Duodenal mucosa (tissue), 2 donors: ENCODE data around the gene DTD1.

Experiments used
- H3K27ac ChIP-seq: one replicate; pipeline ENCODE4 v1.7.0; 2013; ENCODE audit warnings: low read depth, low read length
- H3K27me3 ChIP-seq, 2 donors: one replicate each; pipeline ENCODE4 v1.7.0; 2013; ENCODE audit warnings: low read length in 2 of 2, control low read depth in 1 of 2; ENCODE audit not compliant: insufficient read depth in 2 of 2, control insufficient read depth in 1 of 2
- H3K36me3 ChIP-seq, 2 donors: one replicate each; pipeline ENCODE4 v1.7.0; 2013; ENCODE audit warnings: low read length in 2 of 2, control low read depth in 1 of 2; ENCODE audit not compliant: insufficient read depth in 2 of 2, control insufficient read depth in 1 of 2
- H3K4me1 ChIP-seq, 2 donors: one replicate each; pipeline ENCODE4 v1.7.0; 2013; ENCODE audit warnings: low read length in 2 of 2, control low read depth in 1 of 2; ENCODE audit not compliant: insufficient read depth in 2 of 2, control insufficient read depth in 1 of 2
- H3K4me3 ChIP-seq, 2 donors: one replicate each; pipeline ENCODE4 v1.7.0; 2013; ENCODE audit warnings: low read length in 2 of 2, low read depth in 1 of 2
- H3K9ac ChIP-seq, 2 donors: one replicate each; pipeline ENCODE4 v1.7.0; 2013; ENCODE audit warnings: low read length in 2 of 2, low read depth in 1 of 2
- H3K9me3 ChIP-seq, 2 donors: one replicate each; pipeline ENCODE4 v1.7.0; 2013; ENCODE audit warnings: low read length in 2 of 2, control low read depth in 1 of 2; ENCODE audit not compliant: control insufficient read depth in 1 of 2

The DTD1 gene

GRCh38 chr20:18611492-18611891 is 23.6 kb downstream of the DTD1 start:
- H3K36me3 ChIP-seq = no peaks in the 10 kb centered on the region
- H3K9me3 ChIP-seq = no peaks in the 10 kb centered on the region
- no peaks in the 10 kb centered on the region for H3K4me1 ChIP-seq
- no peak overlapping the region for H3K27ac ChIP-seq
- no peak overlapping the region for H3K4me3 ChIP-seq
- no peak overlapping the region for H3K9ac ChIP-seq
- H3K27me3 ChIP-seq = no peaks in the 10 kb centered on the region

- no peaks in the 10 kb centered on the region for H3K27me3 ChIP-seq
- no peak overlapping the region for H3K9ac ChIP-seq
- H3K27ac ChIP-seq = no peak overlapping the region
- no peak overlapping the region for H3K4me3 ChIP-seq
- H3K4me1 ChIP-seq = no peaks in the 10 kb centered on the region
- no peaks in the 10 kb centered on the region for H3K9me3 ChIP-seq
- H3K36me3 ChIP-seq = no peaks in the 10 kb centered on the region
Measured at GRCh38 chr20:18613553-18613952, 25.7 kb downstream of the DTD1 start.

DNA sequence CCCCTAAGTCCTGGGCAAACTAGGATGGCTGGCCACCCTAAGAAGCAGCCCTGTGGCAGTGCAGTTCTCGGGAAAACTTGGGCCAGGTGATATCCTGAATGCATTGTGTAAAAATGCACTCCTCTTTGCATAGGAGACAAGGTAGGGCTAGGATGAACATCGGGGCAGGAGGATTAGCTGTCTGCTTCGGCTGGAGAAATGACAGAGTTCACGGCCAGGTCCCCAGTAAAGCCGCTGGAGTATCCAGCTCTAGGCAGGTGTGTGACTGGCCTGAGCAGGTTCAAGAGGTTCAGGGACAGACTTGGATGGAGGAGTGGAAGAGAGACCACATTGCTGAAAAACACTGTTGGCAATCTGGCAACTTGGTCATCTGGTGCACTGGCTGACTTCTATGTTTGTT is 26.4 kb downstream of the DTD1 start:
- H3K4me1 ChIP-seq = no peaks in the 10 kb centered on the region
- H3K9me3 ChIP-seq = no peaks in the 10 kb centered on the region
- no peak overlapping the region for H3K27ac ChIP-seq
- no peaks in the 10 kb centered on the region for H3K27me3 ChIP-seq
- H3K4me3 ChIP-seq = no peak overlapping the region
- no peak overlapping the region for H3K9ac ChIP-seq
- no peaks in the 10 kb centered on the region for H3K36me3 ChIP-seq

DNA sequence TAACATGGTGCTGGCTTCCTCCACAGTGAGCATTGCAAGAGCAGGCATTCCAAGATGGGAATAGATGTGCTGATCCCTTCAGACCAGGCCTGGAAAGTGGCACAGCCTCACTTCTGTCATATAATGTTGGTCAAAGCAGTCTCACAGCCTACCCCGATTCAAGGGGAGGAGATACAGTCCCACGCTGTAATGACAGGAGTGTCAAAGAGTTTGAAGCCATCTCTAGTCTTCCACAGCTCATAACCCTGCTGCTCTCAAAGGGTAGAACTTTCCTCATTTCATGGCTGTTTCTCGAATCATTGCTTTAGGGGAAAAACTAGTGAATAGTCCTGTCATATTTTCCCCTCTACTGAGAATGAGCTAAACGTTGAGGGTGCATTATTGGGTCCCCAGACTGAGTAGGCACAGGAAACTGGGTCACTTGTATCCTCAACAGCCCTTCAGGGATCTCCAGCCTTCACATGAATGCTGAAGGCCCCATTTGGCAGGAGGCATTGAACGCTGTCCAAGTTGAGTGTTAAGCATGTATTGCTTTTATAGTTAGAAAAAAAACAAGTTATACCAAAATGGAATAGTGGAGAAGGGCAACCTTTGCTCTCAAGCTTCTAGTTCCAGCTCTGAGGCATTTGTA is 27.3 kb downstream of the DTD1 start:
- H3K4me1 ChIP-seq = no peaks in the 10 kb centered on the region
- H3K27me3 ChIP-seq = no peaks in the 10 kb centered on the region
- no peak overlapping the region for H3K4me3 ChIP-seq
- no peak overlapping the region for H3K27ac ChIP-seq
- no peaks in the 10 kb centered on the region for H3K36me3 ChIP-seq
- no peak overlapping the region for H3K9ac ChIP-seq
- no peaks in the 10 kb centered on the region for H3K9me3 ChIP-seq

DNA sequence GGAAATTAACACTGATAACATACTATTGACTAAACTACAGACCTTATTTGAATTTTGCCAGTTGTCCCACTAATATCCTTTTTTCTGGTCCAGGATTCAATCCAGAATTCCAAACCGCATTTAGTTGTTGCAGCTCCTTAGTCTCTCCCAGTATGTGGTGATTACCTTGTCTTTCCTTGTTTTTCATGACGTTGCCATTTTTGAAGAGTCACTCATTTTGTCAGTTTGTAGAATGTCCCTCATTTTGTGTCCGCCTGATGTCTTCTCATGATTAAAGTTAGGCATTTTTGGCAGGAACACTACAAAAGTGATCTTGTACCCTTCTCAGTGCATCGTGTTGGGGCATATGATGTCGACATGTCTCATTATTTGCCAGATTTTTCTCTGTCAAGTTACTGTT is 33.1 kb downstream of the DTD1 start:
- no peak overlapping the region for H3K27ac ChIP-seq
- H3K4me3 ChIP-seq = no peak overlapping the region
- H3K36me3 ChIP-seq = no peaks in the 10 kb centered on the region
- H3K9me3 ChIP-seq = no peaks in the 10 kb centered on the region
- H3K4me1 ChIP-seq = no peaks in the 10 kb centered on the region
- no peak overlapping the region for H3K9ac ChIP-seq
- H3K27me3 ChIP-seq = no peaks in the 10 kb centered on the region

DNA sequence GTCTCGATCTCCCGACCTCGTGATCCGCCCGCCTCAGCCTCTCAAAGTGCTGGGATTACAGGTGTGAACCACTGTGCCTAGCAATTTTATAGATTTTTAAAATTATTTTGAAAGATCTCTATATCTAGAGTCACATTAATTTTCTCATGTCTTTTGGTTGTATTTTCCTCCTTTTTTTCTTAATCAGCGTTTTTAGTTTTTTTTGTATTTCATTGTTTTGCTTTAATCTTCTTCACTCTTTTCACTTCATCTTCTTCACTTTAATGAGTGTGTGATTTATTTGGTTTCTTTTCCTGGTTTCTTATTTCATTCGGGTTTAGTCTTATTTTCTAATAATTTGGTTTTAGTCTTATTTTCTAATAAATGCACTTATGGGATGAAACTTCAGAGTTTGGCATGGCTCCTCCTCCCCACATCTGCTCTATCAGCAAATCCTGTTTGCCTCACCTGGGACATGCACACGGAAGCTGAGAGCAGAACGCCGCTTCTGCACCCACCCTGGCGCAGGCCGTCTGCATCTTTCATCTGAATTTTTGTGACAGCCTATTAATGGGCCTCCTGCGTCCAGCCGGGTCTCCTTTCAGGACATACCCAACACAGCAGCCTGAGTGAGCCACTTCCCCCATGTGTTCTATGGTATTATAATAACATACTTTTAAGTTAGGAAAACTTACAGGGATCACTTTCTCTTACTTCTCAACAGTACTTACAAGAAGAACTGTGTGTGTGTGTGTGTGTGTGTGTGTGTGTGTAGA is 35.5 kb downstream of the DTD1 start:
- no peak overlapping the region for H3K9ac ChIP-seq
- H3K4me3 ChIP-seq = no peak overlapping the region
- no peaks in the 10 kb centered on the region for H3K36me3 ChIP-seq
- no peaks in the 10 kb centered on the region for H3K27me3 ChIP-seq
- no peaks in the 10 kb centered on the region for H3K4me1 ChIP-seq
- no peak overlapping the region for H3K27ac ChIP-seq
- H3K9me3 ChIP-seq = no peaks in the 10 kb centered on the region

GRCh38 chr20:18624948-18625347 is 37.1 kb downstream of the DTD1 start:
- Histone ChIP-seq H3K27ac (no peak overlapping the region), H3K27me3 (no peaks in the 10 kb centered on the region), H3K4me3 (no peak overlapping the region), H3K36me3 (no peaks in the 10 kb centered on the region), H3K9me3 (no peaks in the 10 kb centered on the region), H3K4me1 (no peaks in the 10 kb centered on the region), H3K9ac (no peak overlapping the region)

DNA sequence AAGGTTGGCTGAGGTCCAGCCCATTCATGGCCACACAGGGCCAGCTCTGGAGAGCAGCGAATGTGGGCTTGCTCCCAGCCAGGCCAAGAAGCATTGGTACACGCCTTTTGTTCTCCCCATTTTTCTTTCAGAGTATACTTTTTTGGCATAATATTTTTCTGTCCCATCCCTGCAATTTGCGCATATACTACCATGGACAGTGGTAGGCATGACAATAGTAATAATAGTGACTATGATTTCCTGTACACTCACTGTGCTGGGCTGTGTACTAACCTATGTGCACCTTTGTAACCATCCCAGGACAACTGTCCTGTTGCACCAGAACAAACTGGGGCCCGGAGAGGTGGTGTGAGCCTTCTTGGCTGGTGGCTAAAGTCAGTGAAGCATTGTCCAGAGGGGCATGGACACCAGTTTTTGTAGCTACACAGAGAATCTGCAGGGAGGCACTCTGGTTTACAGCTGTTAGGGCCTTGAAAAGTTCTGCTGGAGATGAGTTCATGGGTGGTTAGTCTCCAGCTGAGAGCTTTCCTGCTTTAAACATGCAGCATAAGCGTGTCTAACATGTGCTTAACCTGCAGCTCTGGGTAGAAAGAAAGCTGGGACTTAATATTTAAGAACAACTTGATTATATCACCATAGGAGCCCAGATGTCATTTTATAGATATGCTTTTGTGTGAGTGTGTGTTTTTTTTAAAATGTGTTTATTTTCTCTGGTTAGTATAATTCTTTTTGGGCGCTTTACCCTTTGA is 38.2 kb downstream of the DTD1 start:
- H3K9ac ChIP-seq = no peak overlapping the region
- no peaks in the 10 kb centered on the region for H3K36me3 ChIP-seq
- no peak overlapping the region for H3K27ac ChIP-seq
- no peaks in the 10 kb centered on the region for H3K9me3 ChIP-seq
- no peaks in the 10 kb centered on the region for H3K27me3 ChIP-seq
- no peaks in the 10 kb centered on the region for H3K4me1 ChIP-seq
- no peak overlapping the region for H3K4me3 ChIP-seq

DNA sequence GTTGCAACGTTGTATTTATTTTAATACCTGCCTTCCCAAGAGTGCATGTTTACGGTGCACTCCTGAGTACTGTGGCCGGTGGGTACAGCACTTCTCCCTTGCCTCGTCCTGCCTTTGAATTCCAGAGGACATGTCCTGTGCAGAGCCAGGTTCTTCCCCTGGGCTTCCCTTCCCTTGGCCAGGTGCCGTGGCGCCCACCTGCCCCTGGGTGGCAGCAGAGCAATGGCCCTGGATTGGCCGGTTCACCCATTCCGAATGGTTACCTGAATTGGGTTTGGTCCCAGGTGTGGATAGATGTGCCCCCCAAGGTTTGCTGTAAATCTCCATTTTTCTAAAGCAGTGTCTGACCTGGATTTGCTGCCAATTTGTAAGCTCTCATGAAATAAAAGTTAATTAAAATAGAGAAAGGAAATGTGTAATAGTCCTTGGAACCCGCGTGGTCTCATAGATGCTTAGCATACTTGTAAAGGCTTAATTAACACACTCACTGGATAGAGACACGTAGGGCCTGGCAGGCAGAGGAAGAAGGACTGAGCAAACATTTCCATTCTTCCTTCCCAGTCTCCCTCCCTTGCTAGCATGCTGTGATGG is 40.6 kb downstream of the DTD1 start:
- Histone ChIP-seq H3K36me3 (no peaks in the 10 kb centered on the region), H3K4me3 (no peak overlapping the region), H3K4me1 (no peaks in the 10 kb centered on the region), H3K9ac (no peak overlapping the region), H3K27me3 (no peaks in the 10 kb centered on the region), H3K27ac (no peak overlapping the region), H3K9me3 (no peaks in the 10 kb centered on the region)

GRCh38 chr20:18632196-18632789 is 44.4 kb downstream of the DTD1 start:
- H3K27ac ChIP-seq = no peak overlapping the region
- no peaks in the 10 kb centered on the region for H3K27me3 ChIP-seq
- no peaks in the 10 kb centered on the region for H3K36me3 ChIP-seq
- no peak overlapping the region for H3K4me3 ChIP-seq
- H3K9ac ChIP-seq = no peak overlapping the region
- no peaks in the 10 kb centered on the region for H3K4me1 ChIP-seq
- H3K9me3 ChIP-seq = no peaks in the 10 kb centered on the region
